Neuronal stem cell (in vitro differentiated cells): ENCODE data around the gene CXCL17.

Source experiments
- DNase-seq: peaks from one replicate; pipeline ENCODE4 v3.0.0-alpha.2; 2013; ENCODE audit warnings: low spot score
- H2AFZ ChIP-seq: one replicate; pipeline ENCODE4 v1.6.1; 2013; ENCODE audit warnings: mild to moderate bottlenecking, low read length, inconsistent platforms
- H2AK5ac ChIP-seq: 2 replicates; pipeline ENCODE4 v1.6.1; 2013; ENCODE audit warnings: low read depth, mild to moderate bottlenecking, inconsistent platforms, low read length, moderate library complexity, mixed read lengths
- H2BK120ac ChIP-seq: 2 replicates; pipeline ENCODE4 v1.6.1; 2013; ENCODE audit warnings: low read depth, mild to moderate bottlenecking, inconsistent platforms, low read length, moderate library complexity, mixed read lengths
- H2BK12ac ChIP-seq: one replicate; pipeline ENCODE4 v1.6.1; 2013; ENCODE audit warnings: low read length, inconsistent platforms
- H2BK15ac ChIP-seq: 2 replicates; pipeline ENCODE4 v1.6.1; 2013; ENCODE audit warnings: mild to moderate bottlenecking, low read length, inconsistent platforms, mixed read lengths
- H2BK5ac ChIP-seq: one replicate; pipeline ENCODE4 v1.6.1; 2013; ENCODE audit warnings: inconsistent platforms, mild to moderate bottlenecking, low read length, moderate library complexity
- H3K14ac ChIP-seq: one replicate; pipeline ENCODE4 v1.6.1; 2013; ENCODE audit warnings: low read length, inconsistent platforms
- H3K18ac ChIP-seq: 2 replicates; pipeline ENCODE4 v1.6.1; 2013; ENCODE audit warnings: low read length, inconsistent platforms
- H3K23ac ChIP-seq: 2 replicates; pipeline ENCODE4 v1.6.1; 2013; ENCODE audit warnings: low read depth, mild to moderate bottlenecking, mixed read lengths, low read length, inconsistent platforms; ENCODE audit not compliant: poor library complexity
- H3K27ac ChIP-seq: replicated peaks from 3 replicates; pipeline ENCODE4 v1.5.1; 2013; ENCODE audit warnings: low read length, inconsistent platforms
- H3K27me3 ChIP-seq, 3 experiments: 2 replicates each; pipeline ENCODE4 v1.6.1; 2013; ENCODE audit warnings: low read length in 3 of 3, mild to moderate bottlenecking in 2 of 3, inconsistent platforms in 1 of 3, low read depth in 1 of 3, mixed read lengths in 1 of 3, moderate library complexity in 1 of 3; ENCODE audit not compliant: control insufficient read depth in 3 of 3, insufficient read depth in 3 of 3
- H3K36me3 ChIP-seq, 2 donors: replicated peaks in 1 of 2; 2 replicates each; pipeline ENCODE4 v1.6.1; 2013; ENCODE audit warnings: low read length in 2 of 2; ENCODE audit not compliant: control insufficient read depth in 2 of 2, insufficient read depth in 2 of 2
- H3K4ac ChIP-seq: 2 replicates; pipeline ENCODE4 v1.6.1; 2013; ENCODE audit warnings: inconsistent platforms, mild to moderate bottlenecking, low read length, moderate library complexity
- H3K4me1 ChIP-seq, 2 donors: 1 replicate in 1 of 2; 2 replicates in 1 of 2; pipeline ENCODE4 v1.6.1; 2013; ENCODE audit warnings: low read length in 2 of 2, low read depth in 1 of 2; ENCODE audit not compliant: control insufficient read depth in 2 of 2, insufficient read depth in 1 of 2
- H3K4me2 ChIP-seq: one replicate; pipeline ENCODE4 v1.6.1; 2013; ENCODE audit warnings: mild to moderate bottlenecking, low read length, inconsistent platforms; ENCODE audit not compliant: insufficient read depth, poor library complexity, severe bottlenecking
- H3K4me3 ChIP-seq, 2 donors: 2 replicates each; pipeline ENCODE4 v1.5.1; 2013; ENCODE audit warnings: low read length in 2 of 2, mild to moderate bottlenecking in 2 of 2, inconsistent platforms in 1 of 2, moderate library complexity in 1 of 2
- H3K79me1 ChIP-seq: one replicate; pipeline ENCODE4 v1.6.1; 2013; ENCODE audit warnings: low read depth, mild to moderate bottlenecking, inconsistent platforms, low read length, moderate library complexity
- H3K9ac ChIP-seq: one replicate; pipeline ENCODE4 v1.6.1; 2013; ENCODE audit warnings: mild to moderate bottlenecking, low read depth, low read length, inconsistent platforms; ENCODE audit not compliant: poor library complexity
- H3K9me3 ChIP-seq, 2 donors: replicated peaks in 1 of 2; 2 replicates each; pipeline versions ENCODE3 to v1.6.1; 2013; ENCODE audit warnings: low read length in 2 of 2, mild to moderate bottlenecking in 2 of 2, inconsistent platforms in 1 of 2, low read depth in 1 of 2, mixed read lengths in 1 of 2, moderate library complexity in 1 of 2; ENCODE audit not compliant: control insufficient read depth in 2 of 2, insufficient read depth in 1 of 2
- H4K8ac ChIP-seq: one replicate; pipeline ENCODE4 v1.6.1; 2013; ENCODE audit warnings: low read depth, mild to moderate bottlenecking, inconsistent platforms, low read length, moderate library complexity
- H4K91ac ChIP-seq: one replicate; pipeline ENCODE4 v1.6.1; 2013; ENCODE audit warnings: low read length, low read depth, mild to moderate bottlenecking, inconsistent platforms; ENCODE audit not compliant: poor library complexity
- WGBS, 2 donors: extraction: QIAGEN DNeasy Blood & Tissue Kit; methylation state at CpG; one replicate each; pipeline ENCODE4 v1.1.7; 2013; ENCODE audit warnings: missing lambda C conversion rate in 2 of 2, mixed read lengths in 1 of 2; ENCODE audit not compliant: insufficient read length in 2 of 2, insufficient replicate concordance in 1 of 2; ENCODE audit errors: extremely low coverage in 2 of 2; 5-methylcytosine and 5-hydroxymethylcytosine counted together

Gene CXCL17

DNA sequence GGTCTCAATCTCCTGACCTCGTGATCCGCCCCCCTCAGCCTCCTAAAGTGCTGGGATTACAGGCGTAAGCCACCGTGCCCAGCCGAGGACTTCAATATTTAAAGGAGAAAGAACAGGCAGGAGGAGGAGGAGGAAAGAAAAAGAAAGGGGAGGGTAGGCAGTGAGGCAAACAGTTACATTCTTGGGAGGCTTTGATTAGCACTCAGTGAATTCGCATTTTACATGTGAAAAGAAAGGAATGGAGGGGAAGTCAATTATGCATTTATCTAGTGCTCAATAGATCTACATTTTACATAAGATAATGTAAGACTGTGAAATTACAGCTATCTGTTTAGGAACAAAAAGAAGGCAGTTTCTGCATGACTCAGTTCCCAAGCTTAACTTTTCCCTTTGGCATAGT, 30.9 kb upstream of the CXCL17 start:
- no peak for DNase-seq
- no CpG with 5 or more reads among the region's 6 CpGs for WGBS, 2 donors
- H2AK5ac ChIP-seq: no peak overlapping the region
- no peak overlapping the region for H3K4me2 ChIP-seq
- H3K4me1 ChIP-seq: peaks cover 3 to 10% of the 10 kb centered on the region in 2 donors
- H3K36me3 ChIP-seq: no peaks in the 10 kb centered on the region
- H3K27me3 ChIP-seq: no peaks in the 10 kb centered on the region
- H3K79me1 ChIP-seq: no peaks in the 10 kb centered on the region
- H2BK15ac ChIP-seq: no peak overlapping the region
- no peak overlapping the region for H2BK120ac ChIP-seq
- no peak overlapping the region for H3K27ac ChIP-seq
- H2AFZ ChIP-seq: no peak overlapping the region
- no peak overlapping the region for H4K91ac ChIP-seq
- H3K4me3 ChIP-seq: no peak overlapping the region
- no peak overlapping the region for H3K23ac ChIP-seq
- H2BK5ac ChIP-seq: no peak overlapping the region
- no peak overlapping the region for H3K18ac ChIP-seq
- H3K9ac ChIP-seq: no peak overlapping the region
- no peak overlapping the region for H4K8ac ChIP-seq
- H3K4ac ChIP-seq: no peak overlapping the region
- H3K14ac ChIP-seq: no peak overlapping the region
- no peaks in the 10 kb centered on the region for H3K9me3 ChIP-seq
- H2BK12ac ChIP-seq: no peak overlapping the region

DNA sequence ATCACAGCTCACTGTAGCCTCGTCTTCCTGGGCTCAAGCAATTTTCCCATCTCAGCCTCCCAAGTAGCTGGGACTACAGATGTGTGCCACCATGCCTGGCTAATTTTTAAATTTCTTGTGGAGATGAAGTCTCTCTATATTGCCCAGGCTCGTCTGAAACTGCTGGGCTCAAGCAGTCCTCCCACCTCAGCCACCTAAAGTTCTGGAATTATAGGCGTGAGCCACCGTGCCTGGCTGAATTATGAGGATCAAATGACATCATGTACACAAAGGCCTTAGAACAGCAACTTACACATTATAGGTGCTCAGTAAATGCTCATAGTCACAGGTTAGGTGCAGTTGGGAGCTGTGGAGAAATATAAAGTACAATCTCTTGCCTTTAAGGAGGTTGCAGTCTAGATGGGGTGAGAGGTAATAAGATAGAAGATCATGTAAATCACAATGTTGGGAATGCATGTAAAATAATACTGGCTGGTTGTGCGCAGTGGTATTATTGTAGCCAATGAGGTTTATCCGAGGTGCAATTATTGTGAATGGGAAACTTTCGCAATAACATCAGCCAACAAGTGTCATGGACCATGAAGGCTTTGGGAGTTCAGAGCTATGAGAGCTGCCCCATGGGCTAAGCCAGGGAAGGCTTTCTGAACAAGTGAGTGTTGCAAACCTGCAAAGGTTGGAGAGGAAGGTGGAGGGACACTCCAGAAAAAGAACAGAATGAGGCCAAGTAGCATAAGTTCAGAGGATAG, 29.8 kb upstream of the CXCL17 start:
- Histone ChIP-seq H4K91ac (no peak overlapping the region), H2BK120ac (no peak overlapping the region)

DNA sequence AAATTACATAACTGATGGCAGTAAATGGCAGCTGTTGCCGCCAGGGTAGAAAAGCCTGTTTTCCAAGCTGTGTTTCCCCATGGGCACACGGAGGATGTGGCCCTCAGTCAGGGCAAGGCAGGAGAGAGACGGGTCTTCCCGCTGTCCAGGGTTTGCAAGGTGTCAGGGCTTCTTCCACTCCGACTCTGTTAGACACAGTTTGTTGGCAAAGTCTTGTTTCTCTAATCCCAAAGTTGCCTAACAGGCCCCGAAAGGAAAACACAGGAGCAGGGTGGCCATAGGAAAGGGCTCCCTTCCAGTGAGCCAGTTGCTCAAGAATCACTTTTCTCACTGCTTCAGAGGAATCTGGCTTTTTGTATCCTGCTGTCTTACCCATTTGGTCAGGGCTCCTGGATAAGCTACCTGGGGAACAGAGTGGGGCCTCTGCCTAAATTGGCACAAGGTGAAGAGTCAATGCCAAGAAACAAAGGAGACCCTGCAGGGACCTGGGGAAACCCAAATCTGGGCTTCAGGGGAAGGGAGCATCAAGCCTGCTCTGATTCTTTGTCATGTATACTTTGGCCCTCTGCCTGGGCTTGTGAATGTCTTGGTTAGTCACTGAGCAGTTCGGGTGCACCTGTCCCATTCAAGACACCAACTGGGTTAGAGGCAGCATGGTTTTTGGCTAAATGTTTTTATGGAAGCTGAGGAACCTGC, 29.0 kb upstream of the CXCL17 start:
- Histone ChIP-seq H3K14ac (no peak overlapping the region), H3K4me2 (no peak overlapping the region), H3K27ac (no peak overlapping the region), H3K23ac (no peak overlapping the region), H3K36me3 (no peaks in the 10 kb centered on the region), H3K18ac (no peak overlapping the region), H2AK5ac (no peak overlapping the region), H3K9ac (no peak overlapping the region), H4K91ac (no peak overlapping the region), H2BK5ac (no peak overlapping the region), H2BK120ac (no peak overlapping the region), H2BK12ac (no peak overlapping the region), H3K4me3 (no peak overlapping the region), H2AFZ (no peak overlapping the region), H3K27me3 (no peaks in the 10 kb centered on the region), H3K4me1 (peaks cover 6 to 12% of the 10 kb centered on the region in 2 donors), H2BK15ac (no peak overlapping the region), H3K4ac (no peak overlapping the region), H4K8ac (no peak overlapping the region), H3K79me1 (no peaks in the 10 kb centered on the region), H3K9me3 (no peaks in the 10 kb centered on the region)
- WGBS, 2 donors: no CpG with 5 or more reads among the region's 7 CpGs
- DNase-seq: no peak

More for the DNA sequence above, 29.8 kb upstream of the CXCL17 start:
- H4K8ac ChIP-seq: no peak overlapping the region
- no peak overlapping the region for H2BK12ac ChIP-seq
- H3K4me1 ChIP-seq: peaks cover 6 to 10% of the 10 kb centered on the region in 2 donors
- H3K27me3 ChIP-seq: no peaks in the 10 kb centered on the region
- WGBS, 2 donors: no CpG with 5 or more reads among the region's 7 CpGs
- no peaks in the 10 kb centered on the region for H3K79me1 ChIP-seq
- H3K9ac ChIP-seq: no peak overlapping the region
- H2AFZ ChIP-seq: no peak overlapping the region
- H2AK5ac ChIP-seq: no peak overlapping the region
- no peaks in the 10 kb centered on the region for H3K36me3 ChIP-seq
- H2BK5ac ChIP-seq: no peak overlapping the region
- no peak overlapping the region for H3K18ac ChIP-seq
- H3K4me3 ChIP-seq: no peak overlapping the region
- no peak overlapping the region for H3K27ac ChIP-seq
- H3K4ac ChIP-seq: no peak overlapping the region
- no peak overlapping the region for H3K14ac ChIP-seq
- no peak overlapping the region for H3K4me2 ChIP-seq
- no peak overlapping the region for H2BK15ac ChIP-seq
- H3K23ac ChIP-seq: no peak overlapping the region
- no peak for DNase-seq
- no peaks in the 10 kb centered on the region for H3K9me3 ChIP-seq
